Measurements from ENCODE around the gene ROBO2. TPM values are rescaled to one million over a fixed set of nuclear protein-coding genes. Genes with fewer than 3 reads are reported as not detected.

The ROBO2 gene
- total RNA-seq, 4 donors from 2014 or later = 4.7 to 8.4 (median 6.6) TPM

DNA sequence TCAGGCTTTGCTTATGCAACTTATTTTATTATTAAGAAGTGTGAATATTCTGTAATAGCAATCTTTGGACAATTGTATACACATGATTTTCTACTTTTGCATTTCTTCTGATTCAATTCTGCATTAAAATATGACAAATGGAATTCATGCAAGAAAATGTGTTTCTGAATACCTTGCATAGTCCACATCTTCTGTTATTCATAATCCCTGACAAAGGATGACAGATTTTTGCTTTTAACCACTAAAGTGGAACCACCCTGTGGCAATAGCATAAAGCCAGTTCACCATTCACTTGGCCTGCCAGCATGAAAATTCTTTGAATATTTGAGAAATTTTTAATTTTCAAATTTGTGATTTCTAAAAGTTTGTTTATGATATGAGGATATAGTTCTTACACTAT lies 397.0 kb downstream of the ROBO2 start:
- no peak overlapping the region for H3K27ac ChIP-seq

GRCh38 chr3:77446084-77446483 lies 406.2 kb downstream of the ROBO2 start:
- no peaks in the 10 kb centered on the region for H3K36me3 ChIP-seq
- no peaks in the 10 kb centered on the region for H3K27me3 ChIP-seq
- 86 to 94% methylated on average over 1 of the region's 1 CpG for WGBS, 2 donors
- no peak overlapping the region for H3K4me3 ChIP-seq
- no peak overlapping the region for H3K27ac ChIP-seq
- H3K9me3 ChIP-seq = no peaks in the 10 kb centered on the region
- H3K4me1 ChIP-seq = no peaks in the 10 kb centered on the region
- no peak for DNase-seq
- intact Hi-C loops (cut with DNase I) = no loop called here
- no peak for TF ChIP-seq POLR2A (IDR thresholded peaks at IDR 0.05)
- TF ChIP-seq, protein P1, sequence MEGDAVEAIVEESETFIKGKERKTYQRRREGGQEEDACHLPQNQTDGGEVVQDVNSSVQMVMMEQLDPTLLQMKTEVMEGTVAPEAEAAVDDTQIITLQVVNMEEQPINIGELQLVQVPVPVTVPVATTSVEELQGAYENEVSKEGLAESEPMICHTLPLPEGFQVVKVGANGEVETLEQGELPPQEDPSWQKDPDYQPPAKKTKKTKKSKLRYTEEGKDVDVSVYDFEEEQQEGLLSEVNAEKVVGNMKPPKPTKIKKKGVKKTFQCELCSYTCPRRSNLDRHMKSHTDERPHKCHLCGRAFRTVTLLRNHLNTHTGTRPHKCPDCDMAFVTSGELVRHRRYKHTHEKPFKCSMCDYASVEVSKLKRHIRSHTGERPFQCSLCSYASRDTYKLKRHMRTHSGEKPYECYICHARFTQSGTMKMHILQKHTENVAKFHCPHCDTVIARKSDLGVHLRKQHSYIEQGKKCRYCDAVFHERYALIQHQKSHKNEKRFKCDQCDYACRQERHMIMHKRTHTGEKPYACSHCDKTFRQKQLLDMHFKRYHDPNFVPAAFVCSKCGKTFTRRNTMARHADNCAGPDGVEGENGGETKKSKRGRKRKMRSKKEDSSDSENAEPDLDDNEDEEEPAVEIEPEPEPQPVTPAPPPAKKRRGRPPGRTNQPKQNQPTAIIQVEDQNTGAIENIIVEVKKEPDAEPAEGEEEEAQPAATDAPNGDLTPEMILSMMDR (IDR thresholded peaks at IDR 0.05) = no peak

More for the DNA sequence above, 397.0 kb downstream of the ROBO2 start:
- no peaks in the 10 kb centered on the region for H3K27me3 ChIP-seq
- DNase-seq = no peak
- intact Hi-C loops (cut with DNase I) = no loop called here
- no peaks in the 10 kb centered on the region for H3K9me3 ChIP-seq
- H3K4me3 ChIP-seq = no peak overlapping the region
- no peaks in the 10 kb centered on the region for H3K4me1 ChIP-seq
- TF ChIP-seq POLR2A (IDR thresholded peaks at IDR 0.05) = no peak
- no peaks in the 10 kb centered on the region for H3K36me3 ChIP-seq

- intact Hi-C loops (cut with DNase I) = no loop called here
- Histone ChIP-seq H3K27me3 (no peaks in the 10 kb centered on the region), H3K4me3 (no peak overlapping the region), H3K27ac (no peak overlapping the region), H3K9me3 (no peaks in the 10 kb centered on the region), H3K4me1 (no peaks in the 10 kb centered on the region), H3K36me3 (no peaks in the 10 kb centered on the region)
- no peak for DNase-seq
- TF ChIP-seq, protein P1 (IDR thresholded peaks at IDR 0.05) = no peak
- no peak for TF ChIP-seq POLR2A (IDR thresholded peaks at IDR 0.05)
Measured at GRCh38 chr3:77446761-77447160, 406.9 kb downstream of the ROBO2 start.

- Histone ChIP-seq H3K4me1 (no peaks in the 10 kb centered on the region), H3K36me3 (no peaks in the 10 kb centered on the region), H3K27me3 (no peaks in the 10 kb centered on the region), H3K4me3 (no peak overlapping the region), H3K9me3 (no peaks in the 10 kb centered on the region), H3K27ac (no peak overlapping the region)
- TF ChIP-seq, protein P1 (IDR thresholded peaks at IDR 0.05) = no peak
- no peak for TF ChIP-seq POLR2A (IDR thresholded peaks at IDR 0.05)
- WGBS, 2 donors = 50 to 55% methylated on average over 6 of the region's 6 CpGs
- intact Hi-C loops (cut with DNase I) = no loop called here
- DNase-seq = no peak
Measured at GRCh38 chr3:77449459-77450350, 409.8 kb downstream of the ROBO2 start.

DNA sequence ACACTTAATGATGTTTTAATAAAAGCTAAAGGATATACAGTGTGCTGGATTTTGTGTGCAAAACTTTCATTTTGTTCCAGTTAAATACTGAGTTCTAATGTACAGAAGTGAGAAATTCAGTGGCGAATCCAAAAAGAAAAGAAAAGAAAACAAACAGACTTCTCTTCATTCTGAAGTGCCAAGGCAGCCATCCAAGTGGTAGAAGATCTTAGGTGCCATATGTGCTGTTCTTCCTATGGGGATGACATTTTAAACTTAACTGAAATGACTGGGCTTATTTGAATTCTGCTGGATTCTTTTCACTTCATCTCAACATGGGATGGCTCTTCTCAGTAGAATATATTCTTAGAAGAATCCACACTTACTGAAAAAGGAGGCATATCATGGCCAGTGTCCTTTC lies 416.5 kb downstream of the ROBO2 start:
- no peak for DNase-seq
- H3K36me3 ChIP-seq = no peaks in the 10 kb centered on the region
- H3K9me3 ChIP-seq = no peaks in the 10 kb centered on the region
- 0 to 32% methylated on average over 1 of the region's 1 CpG for WGBS, 2 donors
- TF ChIP-seq, protein P1 (IDR thresholded peaks at IDR 0.05) = no peak
- H3K27me3 ChIP-seq = no peaks in the 10 kb centered on the region
- H3K4me3 ChIP-seq = no peak overlapping the region
- no peaks in the 10 kb centered on the region for H3K4me1 ChIP-seq
- no peak overlapping the region for H3K27ac ChIP-seq
- intact Hi-C loops (cut with DNase I) = no loop called here

Data from esophagus squamous epithelium (tissue), 5 donors.